Measurements from ENCODE around the gene WDR4. TPM values are rescaled to one million over a fixed set of nuclear protein-coding genes. Genes with fewer than 3 reads are reported as not detected.
"Not testable (repeated sequence)": the region's sequence is repeated elsewhere in the genome, so short reads cannot be mapped to it uniquely, and the experiment has no call there.

Gene WDR4
- total and polyA plus RNA-seq, 8 donors = 5.2 to 17.8 (median 8.8) TPM

DNA sequence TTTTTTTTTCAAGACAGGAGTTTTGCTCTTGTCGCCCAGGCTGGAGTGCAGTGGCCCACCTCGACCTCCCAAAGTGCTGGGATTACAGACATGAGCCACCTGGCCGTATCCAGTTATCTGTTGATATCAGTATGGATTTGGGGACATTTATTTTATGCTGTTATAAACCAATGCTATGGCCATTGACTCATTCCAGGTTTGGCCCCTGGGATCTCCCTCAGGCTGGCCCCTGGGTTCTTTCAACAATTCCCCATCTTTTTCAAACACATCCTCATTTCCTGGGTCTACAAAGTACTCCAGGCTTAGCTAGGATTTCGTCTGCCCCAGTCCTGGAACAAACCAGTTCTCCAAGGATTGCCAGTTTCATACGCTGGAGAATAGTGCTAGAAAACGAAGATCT is 44.1 kb downstream of the WDR4 start:
- ATAC-seq (no peak), DNase-seq (no peak), FAIRE-seq (no peak)
- TF ChIP-seq, protein P1, sequence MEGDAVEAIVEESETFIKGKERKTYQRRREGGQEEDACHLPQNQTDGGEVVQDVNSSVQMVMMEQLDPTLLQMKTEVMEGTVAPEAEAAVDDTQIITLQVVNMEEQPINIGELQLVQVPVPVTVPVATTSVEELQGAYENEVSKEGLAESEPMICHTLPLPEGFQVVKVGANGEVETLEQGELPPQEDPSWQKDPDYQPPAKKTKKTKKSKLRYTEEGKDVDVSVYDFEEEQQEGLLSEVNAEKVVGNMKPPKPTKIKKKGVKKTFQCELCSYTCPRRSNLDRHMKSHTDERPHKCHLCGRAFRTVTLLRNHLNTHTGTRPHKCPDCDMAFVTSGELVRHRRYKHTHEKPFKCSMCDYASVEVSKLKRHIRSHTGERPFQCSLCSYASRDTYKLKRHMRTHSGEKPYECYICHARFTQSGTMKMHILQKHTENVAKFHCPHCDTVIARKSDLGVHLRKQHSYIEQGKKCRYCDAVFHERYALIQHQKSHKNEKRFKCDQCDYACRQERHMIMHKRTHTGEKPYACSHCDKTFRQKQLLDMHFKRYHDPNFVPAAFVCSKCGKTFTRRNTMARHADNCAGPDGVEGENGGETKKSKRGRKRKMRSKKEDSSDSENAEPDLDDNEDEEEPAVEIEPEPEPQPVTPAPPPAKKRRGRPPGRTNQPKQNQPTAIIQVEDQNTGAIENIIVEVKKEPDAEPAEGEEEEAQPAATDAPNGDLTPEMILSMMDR (IDR thresholded peaks at IDR 0.05) = no peak
- 79 to 85% methylated on average over 6 of the region's 6 CpGs for WGBS, 2 donors
- Histone ChIP-seq H3K4me3 (no peak overlapping the region), H3K36me3 (no peaks in the 10 kb centered on the region), H3K27ac (no peak overlapping the region), H3K4me1 (no peaks in the 10 kb centered on the region), H3K27me3 (no peaks in the 10 kb centered on the region), H3K9me3 (no peaks in the 10 kb centered on the region)
- intact Hi-C loops (cut with DNase I) = no loop called here

DNA sequence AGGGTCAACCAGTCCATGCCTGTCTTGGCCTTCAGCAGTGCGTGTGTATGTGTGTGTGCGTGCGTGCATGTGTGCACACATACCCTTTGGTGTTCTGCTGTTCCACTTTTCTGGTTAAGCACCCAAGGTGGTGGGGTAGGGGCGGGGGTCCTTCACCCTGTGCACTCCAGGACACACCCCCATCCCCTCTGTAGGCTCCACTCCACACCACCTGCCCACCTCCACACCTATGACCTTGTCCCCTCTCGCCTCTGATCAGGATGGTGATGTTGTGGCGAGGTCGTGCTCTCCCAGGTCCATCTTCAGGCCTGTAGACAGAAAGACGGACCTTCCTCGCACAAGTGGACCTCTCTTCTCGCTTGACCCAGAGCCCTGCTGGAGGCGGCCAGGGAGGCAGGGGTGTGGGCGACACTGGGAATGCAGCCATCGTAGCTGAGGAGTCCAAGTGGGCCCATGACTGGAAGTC is 44.6 kb downstream of the WDR4 start:
- 92 to 93% methylated on average over 13 of the region's 13 CpGs for WGBS, 2 donors

DNA sequence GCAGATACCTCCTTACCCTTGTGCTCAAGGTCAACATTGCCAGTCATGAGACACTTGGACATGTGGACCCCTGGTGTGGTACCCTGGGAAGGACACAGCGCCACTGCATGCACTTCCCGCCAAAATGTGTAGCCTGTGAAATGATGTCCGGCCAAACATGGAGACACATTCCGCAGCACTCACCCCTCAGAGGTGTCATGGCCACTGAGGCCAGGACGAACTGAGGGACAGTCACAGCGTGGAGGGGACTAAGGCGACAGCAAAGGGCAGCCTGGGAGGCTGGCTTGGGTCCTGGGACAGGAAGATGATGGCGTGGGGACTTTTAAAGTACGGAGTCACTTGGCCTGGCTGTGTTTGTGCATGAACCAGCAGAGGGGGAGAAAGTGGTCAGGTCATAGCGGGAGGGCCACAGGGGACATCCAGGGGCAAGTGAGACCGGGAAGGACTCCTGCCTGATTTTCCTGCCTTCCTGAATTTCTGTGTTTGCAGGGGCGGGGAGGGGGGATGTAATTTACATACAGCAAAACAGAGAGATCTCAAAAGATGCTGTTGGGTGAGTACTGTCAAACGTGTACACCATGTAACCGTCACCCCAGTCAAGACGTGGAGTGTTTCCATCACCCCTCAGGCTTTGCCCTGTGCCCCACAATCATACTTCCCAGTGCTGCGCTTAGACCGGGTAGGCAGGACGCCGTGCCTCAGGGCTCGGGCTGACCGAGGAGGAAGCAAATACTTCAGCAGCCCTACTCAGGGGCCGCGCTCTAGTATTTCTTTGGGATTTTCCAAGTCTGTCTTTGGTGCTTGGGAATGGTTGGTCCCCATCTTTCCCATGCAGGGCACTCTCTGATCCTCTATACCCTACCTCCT is 45.2 kb downstream of the WDR4 start:
- 86% methylated on average over 23 of the region's 23 CpGs for WGBS, 2 donors
- no peak for FAIRE-seq
- no peak overlapping the region for H3K4me3 ChIP-seq
- no peaks in the 10 kb centered on the region for H3K9me3 ChIP-seq
- H3K4me1 ChIP-seq = no peaks in the 10 kb centered on the region
- no peak for ATAC-seq
- intact Hi-C loops (cut with DNase I) = no loop called here
- DNase-seq = peak in 1 of 6 donors; percentile 19
- H3K36me3 ChIP-seq = no peaks in the 10 kb centered on the region
- TF ChIP-seq, protein P1 (IDR thresholded peaks at IDR 0.05) = no peak
- H3K27me3 ChIP-seq = no peaks in the 10 kb centered on the region
- H3K27ac ChIP-seq = no peak overlapping the region

More for the DNA sequence above, 44.6 kb downstream of the WDR4 start:
- Histone ChIP-seq H3K27ac (no peak overlapping the region), H3K27me3 (no peaks in the 10 kb centered on the region), H3K36me3 (no peaks in the 10 kb centered on the region), H3K4me3 (no peak overlapping the region), H3K9me3 (no peaks in the 10 kb centered on the region), H3K4me1 (no peaks in the 10 kb centered on the region)
- DNase-seq (peak in 1 of 6 donors; percentile 16), ATAC-seq (no peak), FAIRE-seq (no peak)
- intact Hi-C loops (cut with DNase I) = no loop called here
- TF ChIP-seq, protein P1 (IDR thresholded peaks at IDR 0.05) = no peak

DNA sequence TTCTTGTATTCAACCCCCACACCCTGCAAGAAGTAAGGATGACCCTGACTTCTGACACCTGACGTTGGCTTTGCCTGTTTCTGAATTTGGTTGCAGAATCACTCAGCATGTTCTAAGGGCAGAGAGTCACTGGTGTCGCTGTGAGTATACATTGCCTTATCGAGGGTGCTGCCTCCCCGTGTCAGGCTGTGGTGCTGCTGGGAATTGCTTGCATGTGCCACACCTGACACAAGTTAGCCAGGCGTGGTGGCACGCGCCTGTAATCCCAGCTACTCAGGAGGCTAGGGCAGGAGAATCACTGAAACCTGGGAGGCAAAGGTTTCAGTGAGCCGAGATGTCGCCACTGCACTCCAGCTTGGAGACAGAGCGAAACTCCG is 45.9 kb downstream of the WDR4 start:
- Histone ChIP-seq H3K4me1 (no peaks in the 10 kb centered on the region), H3K36me3 (no peaks in the 10 kb centered on the region), H3K9me3 (no peaks in the 10 kb centered on the region), H3K27ac (no peak overlapping the region), H3K4me3 (no peak overlapping the region), H3K27me3 (no peaks in the 10 kb centered on the region)
- DNase-seq = peak in 1 of 6 donors; percentile 42
- intact Hi-C loops (cut with DNase I) = no loop called here
- no peak for FAIRE-seq
- ATAC-seq = peak in 3 of 4 donors; percentile 55 to 62 (median 61)
- TF ChIP-seq, protein P1 (IDR thresholded peaks at IDR 0.05) = no peak
- 34 to 43% methylated on average over 11 of the region's 11 CpGs for WGBS, 2 donors

DNA sequence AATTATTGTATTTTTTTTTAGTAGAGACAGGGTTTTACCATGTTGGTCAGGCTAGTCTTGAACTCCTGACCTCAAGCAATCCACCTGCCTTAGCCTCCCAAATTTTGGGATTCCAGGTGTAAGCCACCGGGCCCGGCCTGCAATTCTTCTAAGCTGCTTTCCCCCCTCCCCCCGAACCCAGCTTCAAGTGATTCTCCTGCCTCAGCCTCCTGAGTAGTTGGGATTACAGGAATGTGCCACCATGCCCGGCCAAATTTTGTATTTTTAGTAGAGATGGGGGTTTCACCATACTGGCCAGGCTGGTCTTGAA is 47.1 kb downstream of the WDR4 start:
- DNase-seq; H3K27me3 ChIP-seq; H3K4me1 ChIP-seq; H3K9me3 ChIP-seq; intact Hi-C loops (cut with DNase I); FAIRE-seq; ATAC-seq; H3K36me3 ChIP-seq; H3K4me3 ChIP-seq; H3K27ac ChIP-seq: not testable (repeated sequence)
- 76 to 82% methylated on average over 4 of the region's 4 CpGs for WGBS, 2 donors

Measured in pancreas (tissue), 10 donors.